IMR-90 (cell line): ENCODE data around the gene DHRS3. TPM values are rescaled to one million over a fixed set of nuclear protein-coding genes. Genes with fewer than 3 reads are reported as not detected.
A peak's percentile ranks its signal among the peaks of the same experiment; 100 is the strongest.

Experiments used
- ATAC-seq: fragments of 200-7000 bp; cut with Tn5 transposase; 2 replicates; pipeline ENCODE4 v1.9.1; 2020; ENCODE audit warnings: low read depth, mild to moderate bottlenecking, moderate library complexity
- BruUV-seq: library from RNA; stranded (reverse); fragments of 400-500 nt; replicated peaks from 2 replicates; lab custom pipeline; 2021; lab: Mats Ljungman, UMichigan
- CTCF ChIA-PET: fragments of 300-600 bp; formaldehyde crosslinking; extraction: SDS; loops from one replicate; lab custom pipeline; 2021; ENCODE audit warnings: antibody characterized with exemption; lab: Yijun Ruan, JAX
- POLR2A ChIA-PET: fragments of 300-600 bp; sonication (Branson Sonifier 250); formaldehyde crosslinking; loops from one replicate; lab custom pipeline; 2022; ENCODE audit warnings: antibody characterized with exemption; ENCODE audit not compliant: unreplicated experiment; lab: Charles Lee
- DNase-seq: peaks from one replicate; pipeline ENCODE4 v3.0.0; 2013
- H2AFZ ChIP-seq: replicated peaks from 2 replicates; pipeline ENCODE3; 2013; ENCODE audit warnings: low read length, mild to moderate bottlenecking; ENCODE audit not compliant: poor library complexity
- H2AK5ac ChIP-seq: 2 replicates; pipeline ENCODE4 v1.6.1; 2013; ENCODE audit warnings: low read depth, low read length, inconsistent platforms
- H2AK9ac ChIP-seq: replicated peaks from 2 replicates; pipeline ENCODE3; 2013; ENCODE audit warnings: mild to moderate bottlenecking, low read depth, low read length, moderate library complexity; ENCODE audit not compliant: poor library complexity
- H2BK120ac ChIP-seq: 2 replicates; pipeline ENCODE4 v1.6.1; 2013; ENCODE audit warnings: low read depth, low read length, inconsistent platforms
- H2BK15ac ChIP-seq: 3 replicates; pipeline ENCODE4 v1.6.1; 2013; ENCODE audit warnings: low read depth, low read length, inconsistent platforms
- H2BK20ac ChIP-seq: 2 replicates; pipeline ENCODE4 v1.6.1; 2013; ENCODE audit warnings: low read depth, mild to moderate bottlenecking, inconsistent platforms, low read length, moderate library complexity
- H2BK5ac ChIP-seq: 2 replicates; pipeline ENCODE4 v1.6.1; 2013; ENCODE audit warnings: mild to moderate bottlenecking, low read depth, low read length, inconsistent platforms; ENCODE audit not compliant: poor library complexity, severe bottlenecking
- H3K14ac ChIP-seq: replicated peaks from 2 replicates; pipeline ENCODE4 v1.6.1; 2013; ENCODE audit warnings: low read depth, low read length, inconsistent platforms
- H3K18ac ChIP-seq: 2 replicates; pipeline ENCODE4 v1.6.1; 2013; ENCODE audit warnings: low read depth, low read length, control low read depth
- H3K23ac ChIP-seq: 2 replicates; pipeline ENCODE4 v1.6.1; 2013; ENCODE audit warnings: low read depth, low read length, inconsistent platforms
- H3K27ac ChIP-seq: 2 replicates; pipeline ENCODE4 v1.5.1; 2013; ENCODE audit warnings: mild to moderate bottlenecking, control low read depth, low read length; ENCODE audit not compliant: insufficient read depth
- H3K27me3 ChIP-seq: 2 replicates; pipeline ENCODE4 v1.6.1; 2013; ENCODE audit warnings: low read length; ENCODE audit not compliant: control insufficient read depth, insufficient read depth
- H3K36me3 ChIP-seq: 2 replicates; pipeline ENCODE4 v1.6.1; 2013; ENCODE audit warnings: low read length, mixed read lengths; ENCODE audit not compliant: control insufficient read depth, insufficient read depth
- H3K4ac ChIP-seq: 2 replicates; pipeline ENCODE4 v1.6.1; 2013; ENCODE audit warnings: low read depth, low read length, inconsistent platforms
- H3K4me1 ChIP-seq: 2 replicates; pipeline ENCODE4 v1.6.1; 2013; ENCODE audit warnings: low read length, mixed read lengths; ENCODE audit not compliant: control insufficient read depth, insufficient read depth
- H3K4me2 ChIP-seq: 2 replicates; pipeline ENCODE4 v1.6.1; 2013; ENCODE audit warnings: low read depth, mild to moderate bottlenecking, control low read depth, low read length, moderate library complexity
- H3K4me3 ChIP-seq: 2 replicates; pipeline ENCODE4 v1.5.1; 2013; ENCODE audit warnings: low read depth, mild to moderate bottlenecking, control low read depth, low read length, moderate library complexity; ENCODE audit not compliant: insufficient read depth
- H3K56ac ChIP-seq: 2 replicates; pipeline ENCODE4 v1.6.1; 2013; ENCODE audit warnings: low read length, inconsistent platforms; ENCODE audit not compliant: insufficient read depth; ENCODE audit errors: extremely low read depth
- H3K79me1 ChIP-seq, 2 experiments: 2 replicates each; pipeline ENCODE4 v1.6.1; 2013; ENCODE audit warnings: low read length in 2 of 2, inconsistent platforms in 1 of 2, low read depth in 1 of 2
- H3K9ac ChIP-seq: 2 replicates; pipeline ENCODE4 v1.6.1; 2013; ENCODE audit warnings: low read depth, low read length, control low read depth
- H3K9me1 ChIP-seq: 2 replicates; pipeline ENCODE4 v1.6.1; 2013; ENCODE audit warnings: low read length, inconsistent platforms; ENCODE audit not compliant: insufficient read depth
- H3K9me3 ChIP-seq: 2 replicates; pipeline ENCODE4 v1.6.1; 2013; ENCODE audit warnings: low read length; ENCODE audit not compliant: control insufficient read depth, insufficient read depth
- H4K20me1 ChIP-seq: 2 replicates; pipeline ENCODE4 v1.6.1; 2013; ENCODE audit warnings: low read length, inconsistent platforms; ENCODE audit not compliant: insufficient read depth
- H4K5ac ChIP-seq: 2 replicates; pipeline ENCODE4 v1.6.1; 2013; ENCODE audit warnings: mild to moderate bottlenecking, low read depth, low read length, control low read depth
- H4K8ac ChIP-seq, 2 experiments: 2 replicates each; pipeline ENCODE4 v1.6.1; 2013; ENCODE audit warnings: low read depth in 2 of 2, low read length in 2 of 2, control low read depth in 1 of 2, inconsistent platforms in 1 of 2
- H4K91ac ChIP-seq: 2 replicates; pipeline ENCODE4 v1.6.1; 2013; ENCODE audit warnings: low read depth, low read length, inconsistent platforms; ENCODE audit not compliant: insufficient read depth
- CEBPB ChIP-seq: IDR thresholded peaks from 2 replicates; pipeline ENCODE4 v1.6.1; 2012; ENCODE audit warnings: low read depth, low read length, improper control_type of control experiment
- MXI1 ChIP-seq: IDR thresholded peaks from 2 replicates; pipeline ENCODE4 v1.6.1; 2012; ENCODE audit warnings: low read depth, mild to moderate bottlenecking, low read length, moderate library complexity, borderline replicate concordance
- WGBS, 2 experiments: methylation state at CpG; one replicate each; pipeline versions ENCODE4 v1.1.5 to v1.1.7; 2013; ENCODE audit warnings: missing lambda C conversion rate in 2 of 2; ENCODE audit not compliant: insufficient read length in 1 of 2; ENCODE audit errors: extremely low coverage in 2 of 2; 5-methylcytosine and 5-hydroxymethylcytosine counted together
- dilution Hi-C: fragments of 300-500 bp; cut with HindIII; formaldehyde crosslinking; loops from one replicate; pipeline ENCODE4 v1.14.3; 2018; ENCODE audit warnings: low sequenced_read_pairs; ENCODE audit not compliant: unreplicated experiment
- in situ Hi-C: fragments of 300-500 bp; cut with MboI; formaldehyde crosslinking; loops from 3 replicates; pipeline ENCODE4 v1.14.3; 2019; ENCODE audit warnings: low sequenced_read_pairs, inconsistent platforms, mixed read lengths
- intact Hi-C: fragments of 100-400 bp; cut with micrococcal nuclease; formaldehyde crosslinking; loops from 2 replicates; pipeline ENCODE4 v1.10.0; 2022
- polyA plus RNA-seq, 3 experiments: library from polyadenylated mRNA; depleted of rRNA; stranded (reverse); fragments of >200 nt; gene quantifications; 2 replicates each; pipeline ENCODE4 v1.2.3, GENCODE V29; 2012; ENCODE audit warnings: low replicate concordance in 1 of 3
- total RNA-seq: library from RNA; depleted of rRNA; stranded (reverse); fragments of >200 nt; gene quantifications from 2 replicates; pipeline ENCODE4 v1.2.3, GENCODE V29; 2012

DHRS3 gene
- total and polyA plus RNA-seq, 2 of the 4 experiments (the other 2 are of a cell fraction): 11.2 to 14.5 TPM

- H3K4me1 ChIP-seq: peaks cover 11% of the 10 kb centered on the region
These were observed 7.6 kb downstream of the DHRS3 start for GRCh38 chr1:12610305-12610935.

More at GRCh38 chr1:12610305-12610935, 7.6 kb downstream of the DHRS3 start:
- peak overlapping the region; percentile 39 for H2BK5ac ChIP-seq
- H2AK5ac ChIP-seq: peak overlapping the region; percentile 73
- H2AK9ac ChIP-seq: no peak overlapping the region
- peak overlapping the region; percentile 74; the same call in 1 of the 2 replicates for H4K91ac ChIP-seq
- peak overlapping the region; percentile 73; the same call in 1 of the 2 replicates for H3K18ac ChIP-seq
- ChIA-PET POLR2A (no interaction called here), CTCF (no interaction called here)
- TF ChIP-seq MXI1: no peak
- TF ChIP-seq CEBPB: peak; percentile 81
- H3K9ac ChIP-seq: no peak overlapping the region
- intact Hi-C loops (no loop called here), in situ Hi-C loops (loop anchor here (10.0 to 25.0 kb wide), 2 partner anchors 56 to 198 kb away; no protein-coding TSS in a partner anchor), dilution Hi-C loops (no loop called here)
- H2BK15ac ChIP-seq: peak overlapping the region; percentile 80; the same call in 2 of the 3 replicates
- H4K20me1 ChIP-seq: no peaks in the 10 kb centered on the region
- ATAC-seq: peak; percentile 41
- H3K36me3 ChIP-seq: peaks cover 13% of the 10 kb centered on the region
- H2BK120ac ChIP-seq: peak overlapping the region; percentile 60
- 0 out of 2 replicates have a peak overlapping the region, but pooled peaks have one; percentile 62 for H4K5ac ChIP-seq
- peak; percentile 67 for DNase-seq
- no peak overlapping the region for H3K27ac ChIP-seq
- H2BK20ac ChIP-seq: peak overlapping the region; percentile 26; the same call in 1 of the 2 replicates
- peaks cover 13% of the 10 kb centered on the region for H3K9me1 ChIP-seq
- H3K4me2 ChIP-seq: peak overlapping the region; percentile 39; the same call in 1 of the 2 replicates
- H3K9me3 ChIP-seq: no peaks in the 10 kb centered on the region
- H2AFZ ChIP-seq: no peak overlapping the region
- peak overlapping the region; percentile 63; the same call in 1 of the 2 replicates for H3K4ac ChIP-seq
- no peak overlapping the region for H3K56ac ChIP-seq
- peak overlapping the region; percentile 49 to 59; a peak in 3 of 4 replicates for H4K8ac ChIP-seq
- 0 out of 2 replicates have a peak overlapping the region, but pooled peaks have one; percentile 24 for H3K23ac ChIP-seq
- H3K27me3 ChIP-seq: no peaks in the 10 kb centered on the region
- H3K14ac ChIP-seq: peak overlapping the region; percentile 76; the same call in 1 of the 2 replicates
- no TSS peak for BruUV-seq
- 0% methylated on average over 1 of the region's 7 CpGs; no CpG with 5 or more reads in 1 of the 2 experiments for WGBS, 2 experiments
- peaks cover 9 to 15% of the 10 kb centered on the region in 2 experiments; a peak in 2 of 4 replicates for H3K79me1 ChIP-seq
- H3K4me3 ChIP-seq: no peak overlapping the region
